ENCODE measurements around the gene INVS. TPM values are rescaled to one million over a fixed set of nuclear protein-coding genes. Genes with fewer than 3 reads are reported as not detected.
A peak's percentile ranks its signal among the peaks of the same experiment; 100 is the strongest.

Gene INVS
- total and polyA plus RNA-seq, 2 of the 13 experiments (the other 11 are each of a cell fraction or from before 2014, with no cell fraction given), result 11.3 to 16.3 TPM

DNA sequence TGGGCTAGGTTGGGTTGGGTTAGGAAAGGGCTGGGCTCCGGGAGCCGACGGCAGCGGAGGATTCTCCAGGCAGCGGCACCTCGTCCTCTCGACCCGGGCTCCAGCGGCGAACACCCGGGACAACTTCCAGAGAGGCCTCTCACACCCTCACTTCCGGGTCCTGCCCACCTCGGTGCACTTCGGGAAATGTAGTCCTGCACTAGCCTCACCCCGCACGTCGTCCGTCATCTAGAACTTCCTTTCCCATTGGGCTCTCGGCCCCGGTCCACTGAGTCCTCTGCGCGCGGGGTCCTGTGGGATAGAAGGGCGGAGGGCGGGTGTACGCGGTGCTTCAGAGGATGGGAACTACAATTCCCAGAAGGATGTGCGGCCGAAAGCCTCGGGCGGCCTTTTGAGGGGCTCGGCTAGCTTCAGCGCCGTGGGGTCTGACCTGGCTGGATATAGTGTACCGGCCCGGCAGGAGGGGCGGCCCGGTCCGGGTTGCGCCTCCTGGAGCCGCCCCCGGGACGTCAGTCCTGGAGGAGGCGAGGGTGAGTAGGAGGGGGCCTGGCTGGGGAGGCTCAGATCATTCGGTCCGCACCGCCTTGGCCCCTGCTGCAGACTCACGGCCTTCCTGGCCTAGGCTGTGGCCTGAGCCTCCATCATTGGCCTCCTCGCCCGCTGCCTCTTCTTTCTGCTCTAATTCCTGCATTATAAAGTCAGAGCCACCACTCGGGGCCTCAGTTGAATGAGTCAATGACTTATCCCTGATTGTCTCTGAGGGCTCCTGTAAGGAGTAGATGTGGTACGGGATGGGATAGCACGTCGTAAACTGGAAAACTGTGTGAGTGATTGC is at the start of gene INVS, which contains the start of gene ERP44 (continued):
- TF ChIP-seq FOXK1 (CRISPR knock-in tag; IDR thresholded peaks at IDR 0.05; ENCODE audit: borderline replicate concordance, low read depth) (peak; percentile 75; the same call in 1 of the 2 replicates), EP300 (IDR thresholded peaks at IDR 0.05; ENCODE audit: low read depth in 2 of 2, low read length in 2 of 2) (no peak), EP300 (CRISPR knock-in tag; IDR thresholded peaks at IDR 0.05; ENCODE audit: borderline replicate concordance) (no peak), ZBTB7A (CRISPR knock-in tag; IDR thresholded peaks at IDR 0.05) (no peak), ZNF547 (CRISPR knock-in tag; IDR thresholded peaks at IDR 0.05) (0 out of 2 replicates have a peak, but pooled peaks have one; percentile 5), ZNF382 (CRISPR knock-in tag; IDR thresholded peaks at IDR 0.05; ENCODE audit: borderline replicate concordance) (no peak), SRSF4 (IDR thresholded peaks at IDR 0.05; ENCODE audit: low read depth, low read length, poor library complexity, severe bottlenecking) (no peak), CREBL2 (CRISPR knock-in tag; IDR thresholded peaks at IDR 0.05; ENCODE audit: borderline replicate concordance) (no peak), GATAD1 (CRISPR knock-in tag; IDR thresholded peaks at IDR 0.05) (peak; percentile 92), BRD4 (CRISPR knock-in tag; IDR thresholded peaks at IDR 0.05) (no peak; the same call in 1 of the 2 replicates), MTA3 (CRISPR knock-in tag; IDR thresholded peaks at IDR 0.05) (no peak), NKX3-1 (CRISPR knock-in tag; IDR thresholded peaks at IDR 0.05) (no peak), NFRKB (IDR thresholded peaks at IDR 0.05) (no peak), YY1 (IDR thresholded peaks at IDR 0.05; ENCODE audit: insufficient read depth, insufficient replicate concordance, low read depth, low read length) (no peak), SUZ12 (IDR thresholded peaks at IDR 0.05; ENCODE audit: low read depth, low read length) (peak; percentile 93)
- TF ChIP-seq, protein P1, sequence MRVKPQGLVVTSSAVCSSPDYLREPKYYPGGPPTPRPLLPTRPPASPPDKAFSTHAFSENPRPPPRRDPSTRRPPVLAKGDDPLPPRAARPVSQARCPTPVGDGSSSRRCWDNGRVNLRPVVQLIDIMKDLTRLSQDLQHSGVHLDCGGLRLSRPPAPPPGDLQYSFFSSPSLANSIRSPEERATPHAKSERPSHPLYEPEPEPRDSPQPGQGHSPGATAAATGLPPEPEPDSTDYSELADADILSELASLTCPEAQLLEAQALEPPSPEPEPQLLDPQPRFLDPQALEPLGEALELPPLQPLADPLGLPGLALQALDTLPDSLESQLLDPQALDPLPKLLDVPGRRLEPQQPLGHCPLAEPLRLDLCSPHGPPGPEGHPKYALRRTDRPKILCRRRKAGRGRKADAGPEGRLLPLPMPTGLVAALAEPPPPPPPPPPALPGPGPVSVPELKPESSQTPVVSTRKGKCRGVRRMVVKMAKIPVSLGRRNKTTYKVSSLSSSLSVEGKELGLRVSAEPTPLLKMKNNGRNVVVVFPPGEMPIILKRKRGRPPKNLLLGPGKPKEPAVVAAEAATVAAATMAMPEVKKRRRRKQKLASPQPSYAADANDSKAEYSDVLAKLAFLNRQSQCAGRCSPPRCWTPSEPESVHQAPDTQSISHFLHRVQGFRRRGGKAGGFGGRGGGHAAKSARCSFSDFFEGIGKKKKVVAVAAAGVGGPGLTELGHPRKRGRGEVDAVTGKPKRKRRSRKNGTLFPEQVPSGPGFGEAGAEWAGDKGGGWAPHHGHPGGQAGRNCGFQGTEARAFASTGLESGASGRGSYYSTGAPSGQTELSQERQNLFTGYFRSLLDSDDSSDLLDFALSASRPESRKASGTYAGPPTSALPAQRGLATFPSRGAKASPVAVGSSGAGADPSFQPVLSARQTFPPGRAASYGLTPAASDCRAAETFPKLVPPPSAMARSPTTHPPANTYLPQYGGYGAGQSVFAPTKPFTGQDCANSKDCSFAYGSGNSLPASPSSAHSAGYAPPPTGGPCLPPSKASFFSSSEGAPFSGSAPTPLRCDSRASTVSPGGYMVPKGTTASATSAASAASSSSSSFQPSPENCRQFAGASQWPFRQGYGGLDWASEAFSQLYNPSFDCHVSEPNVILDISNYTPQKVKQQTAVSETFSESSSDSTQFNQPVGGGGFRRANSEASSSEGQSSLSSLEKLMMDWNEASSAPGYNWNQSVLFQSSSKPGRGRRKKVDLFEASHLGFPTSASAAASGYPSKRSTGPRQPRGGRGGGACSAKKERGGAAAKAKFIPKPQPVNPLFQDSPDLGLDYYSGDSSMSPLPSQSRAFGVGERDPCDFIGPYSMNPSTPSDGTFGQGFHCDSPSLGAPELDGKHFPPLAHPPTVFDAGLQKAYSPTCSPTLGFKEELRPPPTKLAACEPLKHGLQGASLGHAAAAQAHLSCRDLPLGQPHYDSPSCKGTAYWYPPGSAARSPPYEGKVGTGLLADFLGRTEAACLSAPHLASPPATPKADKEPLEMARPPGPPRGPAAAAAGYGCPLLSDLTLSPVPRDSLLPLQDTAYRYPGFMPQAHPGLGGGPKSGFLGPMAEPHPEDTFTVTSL (CRISPR knock-in tag; IDR thresholded peaks at IDR 0.05; ENCODE audit: borderline replicate concordance), result no peak
- TF ChIP-seq, protein P2, sequence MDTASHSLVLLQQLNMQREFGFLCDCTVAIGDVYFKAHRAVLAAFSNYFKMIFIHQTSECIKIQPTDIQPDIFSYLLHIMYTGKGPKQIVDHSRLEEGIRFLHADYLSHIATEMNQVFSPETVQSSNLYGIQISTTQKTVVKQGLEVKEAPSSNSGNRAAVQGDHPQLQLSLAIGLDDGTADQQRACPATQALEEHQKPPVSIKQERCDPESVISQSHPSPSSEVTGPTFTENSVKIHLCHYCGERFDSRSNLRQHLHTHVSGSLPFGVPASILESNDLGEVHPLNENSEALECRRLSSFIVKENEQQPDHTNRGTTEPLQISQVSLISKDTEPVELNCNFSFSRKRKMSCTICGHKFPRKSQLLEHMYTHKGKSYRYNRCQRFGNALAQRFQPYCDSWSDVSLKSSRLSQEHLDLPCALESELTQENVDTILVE (CRISPR knock-in tag; IDR thresholded peaks at IDR 0.05), result no peak; the same call in 1 of the 2 replicates
- TF ChIP-seq, protein P3, sequence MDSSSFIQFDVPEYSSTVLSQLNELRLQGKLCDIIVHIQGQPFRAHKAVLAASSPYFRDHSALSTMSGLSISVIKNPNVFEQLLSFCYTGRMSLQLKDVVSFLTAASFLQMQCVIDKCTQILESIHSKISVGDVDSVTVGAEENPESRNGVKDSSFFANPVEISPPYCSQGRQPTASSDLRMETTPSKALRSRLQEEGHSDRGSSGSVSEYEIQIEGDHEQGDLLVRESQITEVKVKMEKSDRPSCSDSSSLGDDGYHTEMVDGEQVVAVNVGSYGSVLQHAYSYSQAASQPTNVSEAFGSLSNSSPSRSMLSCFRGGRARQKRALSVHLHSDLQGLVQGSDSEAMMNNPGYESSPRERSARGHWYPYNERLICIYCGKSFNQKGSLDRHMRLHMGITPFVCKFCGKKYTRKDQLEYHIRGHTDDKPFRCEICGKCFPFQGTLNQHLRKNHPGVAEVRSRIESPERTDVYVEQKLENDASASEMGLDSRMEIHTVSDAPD (CRISPR knock-in tag; IDR thresholded peaks at IDR 0.05), result no peak
- TF ChIP-seq, protein P4, sequence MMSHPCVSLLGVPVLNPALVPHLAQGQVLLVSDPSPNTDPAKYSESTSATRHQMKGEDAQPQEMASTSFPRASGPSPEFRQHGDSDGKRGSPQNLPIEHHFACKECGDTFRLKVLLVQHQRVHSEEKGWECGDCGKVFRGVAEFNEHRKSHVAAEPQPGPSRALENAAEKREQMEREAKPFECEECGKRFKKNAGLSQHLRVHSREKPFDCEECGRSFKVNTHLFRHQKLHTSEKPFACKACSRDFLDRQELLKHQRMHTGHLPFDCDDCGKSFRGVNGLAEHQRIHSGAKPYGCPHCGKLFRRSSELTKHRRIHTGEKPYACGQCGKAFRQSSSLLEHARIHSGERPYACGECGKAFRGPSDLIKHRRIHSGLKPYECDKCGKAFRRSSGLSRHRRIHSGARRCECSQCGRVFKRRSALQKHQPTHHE (CRISPR knock-in tag; IDR thresholded peaks at IDR 0.05; ENCODE audit: borderline replicate concordance), result peak; percentile 19; the same call in 1 of the 2 replicates

All from HepG2 (cell line).